CD8-positive, alpha-beta memory T cell (primary cell): Measurements from ENCODE around the gene NSMF. TPM values are rescaled to one million over a fixed set of nuclear protein-coding genes. Genes with fewer than 3 reads are reported as not detected.
A peak's percentile ranks its signal among the peaks of the same experiment; 100 is the strongest.

Experiments used
- CTCF ChIA-PET: fragments of 350-600 bp; sonication (Branson Sonifier 250); formaldehyde crosslinking; loops from one replicate; lab custom pipeline; 2021; ENCODE audit warnings: antibody characterized with exemption; lab: Charles Lee
- POLR2A ChIA-PET: fragments of 350-600 bp; sonication (Branson Sonifier 250); formaldehyde crosslinking; loops from one replicate; lab custom pipeline; 2021; ENCODE audit warnings: antibody characterized with exemption; lab: Charles Lee
- DNase-seq, 5 donors: peaks; one replicate each; pipeline versions ENCODE4 v3.0.0 to v3.0.0-alpha.2; 2020 to 2022; ENCODE audit warnings: mixed read lengths in 1 of 5
- H3K27ac ChIP-seq: one replicate; pipeline ENCODE4 v1.7.0; 2013; ENCODE audit warnings: low read depth, mild to moderate bottlenecking, low read length, moderate library complexity
- H3K27me3 ChIP-seq: 2 replicates; pipeline ENCODE4 v1.7.0; 2013; ENCODE audit warnings: low read length, mild to moderate bottlenecking; ENCODE audit not compliant: insufficient read depth, poor library complexity, severe bottlenecking
- H3K36me3 ChIP-seq: 2 replicates; pipeline ENCODE4 v1.7.0; 2013; ENCODE audit warnings: mild to moderate bottlenecking, low read length, moderate library complexity; ENCODE audit not compliant: insufficient read depth
- H3K4me1 ChIP-seq: 2 replicates; pipeline ENCODE4 v1.7.0; 2013; ENCODE audit warnings: mild to moderate bottlenecking, low read length, moderate library complexity; ENCODE audit not compliant: insufficient read depth
- H3K4me3 ChIP-seq: 2 replicates; pipeline ENCODE4 v1.7.0; 2013; ENCODE audit warnings: mild to moderate bottlenecking, low read length
- H3K9me3 ChIP-seq: 2 replicates; pipeline ENCODE4 v1.7.0; 2013; ENCODE audit warnings: mild to moderate bottlenecking, low read length
- H3K27ac Mint-ChIP-seq, 8 donors: one replicate each; pipeline ENCODE4 v1.8.0; 2020 to 2021; ENCODE audit warnings: mixed read lengths in 8 of 8, mild to moderate bottlenecking in 6 of 8, inconsistent platforms in 3 of 8, moderate library complexity in 3 of 8
- H3K27me3 Mint-ChIP-seq, 2 donors: one replicate each; pipeline ENCODE4 v1.8.0; 2020 to 2021; ENCODE audit warnings: mixed read lengths in 2 of 2, mild to moderate bottlenecking in 1 of 2, moderate library complexity in 1 of 2
- H3K36me3 Mint-ChIP-seq, 3 donors: one replicate each; pipeline ENCODE4 v1.8.0; 2020 to 2021; ENCODE audit warnings: mixed read lengths in 3 of 3, inconsistent platforms in 1 of 3, mild to moderate bottlenecking in 1 of 3
- H3K4me1 Mint-ChIP-seq, 3 donors: one replicate each; pipeline ENCODE4 v1.8.0; 2020 to 2021; ENCODE audit warnings: mixed read lengths in 3 of 3, inconsistent platforms in 1 of 3, mild to moderate bottlenecking in 1 of 3
- H3K4me3 Mint-ChIP-seq, 7 donors: one replicate each; pipeline ENCODE4 v1.8.0; 2020 to 2021; ENCODE audit warnings: mixed read lengths in 7 of 7, mild to moderate bottlenecking in 6 of 7, moderate library complexity in 4 of 7, inconsistent platforms in 2 of 7
- H3K9me3 Mint-ChIP-seq, 5 donors: one replicate each; pipeline ENCODE4 v1.8.0; 2020 to 2022; ENCODE audit warnings: mixed read lengths in 5 of 5, mild to moderate bottlenecking in 3 of 5, moderate library complexity in 2 of 5, inconsistent platforms in 1 of 5
- polyA plus RNA-seq: library from polyadenylated mRNA; unstranded; fragments of 300-500 nt; fragmentation: Illumina TruSeq; gene quantifications from one replicate; pipeline ENCODE4 v1.2.3, GENCODE V29; 2021
- total RNA-seq, 2 experiments: library from RNA; stranded (reverse); gene quantifications; one replicate each; pipeline ENCODE4 v1.2.3, GENCODE V29; 2021

The NSMF gene
- total and polyA plus RNA-seq, 3 experiments from 2014 or later = 15.4 to 42.8 (median 40.9) TPM

GRCh38 chr9:137447722-137448601 lies 11.2 kb downstream of the NSMF start:
- peaks cover 26 to 41% (median 36%) of the 10 kb centered on the region in 3 donors for H3K4me1 Mint-ChIP-seq
- peaks cover 7 to 16% of the 10 kb centered on the region in 2 donors for H3K27me3 Mint-ChIP-seq
- no peaks in the 10 kb centered on the region for H3K9me3 ChIP-seq
- no peaks in the 10 kb centered on the region for H3K36me3 ChIP-seq
- POLR2A ChIA-PET = no interaction called here
- no peaks in the 10 kb centered on the region for H3K27me3 ChIP-seq
- CTCF ChIA-PET = interaction anchor here (2.1 kb wide), 1 partner anchor 24 kb away, joined by 9 read pairs; the partner anchor contains the start of genes EXD3 and NOXA1
- peak overlapping the region in 1 of 8 donors; percentile 73 for H3K27ac Mint-ChIP-seq
- no peaks in the 10 kb centered on the region for H3K36me3 Mint-ChIP-seq
- no peak overlapping the region for H3K27ac ChIP-seq
- peak in 1 of 5 donors; percentile 42 for DNase-seq
- no peak overlapping the region for H3K4me3 Mint-ChIP-seq
- H3K4me3 ChIP-seq = no peak overlapping the region
- H3K4me1 ChIP-seq = peaks cover 43% of the 10 kb centered on the region
- H3K9me3 Mint-ChIP-seq = peaks cover 0 to 6% (median under 1%) of the 10 kb centered on the region in 5 donors

DNA sequence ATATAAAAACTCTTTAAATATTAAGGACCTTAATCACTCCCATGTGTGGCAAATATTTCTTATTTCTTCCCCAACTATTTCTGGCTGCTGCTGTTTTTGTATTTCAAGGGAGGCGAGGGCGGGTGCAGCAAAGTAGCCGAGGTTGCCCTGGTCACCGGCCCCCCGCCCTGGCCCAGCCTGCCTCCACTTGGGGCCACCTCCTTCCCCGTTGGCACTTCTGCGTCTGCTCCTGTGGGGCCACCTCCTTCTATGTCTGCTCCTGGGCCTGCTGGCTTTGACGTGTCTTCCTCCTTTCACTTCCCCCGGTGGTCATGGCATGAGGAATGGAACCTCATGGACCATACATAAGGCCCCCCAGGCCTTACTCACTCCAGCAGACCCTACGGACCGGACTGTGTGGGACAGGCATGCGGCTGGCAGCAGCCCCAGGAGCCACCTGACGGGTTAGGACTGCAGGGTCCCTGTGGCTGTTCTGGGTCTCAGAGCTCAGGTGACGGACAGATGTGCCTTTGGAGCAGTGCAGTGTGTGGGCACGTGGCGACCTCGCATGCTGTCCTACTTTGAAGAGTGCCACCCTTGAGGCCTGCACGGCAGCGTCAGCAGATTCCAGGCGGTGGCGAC lies 12.2 kb downstream of the NSMF start:
- CTCF ChIA-PET = interaction anchor here (0.7 to 2.1 kb wide), 3 partner anchors 10 to 24 kb away, joined by 4 to 9 read pairs (median 4); partner anchors contain the start of genes EXD3 and NOXA1
- peaks cover 0 to 6% (median 3%) of the 10 kb centered on the region in 5 donors for H3K9me3 Mint-ChIP-seq

GRCh38 chr9:137445930-137446431 lies 13.2 kb downstream of the NSMF start:
- peak in 1 of 5 donors; percentile 45 for DNase-seq
- Mint-ChIP-seq H3K27ac (peak overlapping the region in 1 of 8 donors; percentile 36), H3K4me3 (no peak overlapping the region), H3K36me3 (peaks cover 0 to 1% (median 0%) of the 10 kb centered on the region in 3 donors), H3K27me3 (peaks cover 16 to 26% of the 10 kb centered on the region in 2 donors), H3K4me1 (peaks cover 19 to 34% (median 29%) of the 10 kb centered on the region in 3 donors), H3K9me3 (peaks cover 0 to 8% (median 3%) of the 10 kb centered on the region in 5 donors)
- Histone ChIP-seq H3K27me3 (no peaks in the 10 kb centered on the region), H3K4me1 (peaks cover 28% of the 10 kb centered on the region), H3K36me3 (no peaks in the 10 kb centered on the region), H3K4me3 (no peak overlapping the region), H3K9me3 (no peaks in the 10 kb centered on the region), H3K27ac (no peak overlapping the region)
- CTCF ChIA-PET = interaction anchor here (0.7 to 1.5 kb wide), 3 partner anchors 11 to 23 kb away, joined by 4 to 6 read pairs (median 4); partner anchors contain the start of genes EXD3, NOXA1 and NSMF
- POLR2A ChIA-PET = no interaction called here

More for the DNA sequence above, 12.2 kb downstream of the NSMF start:
- DNase-seq = peak in 1 of 5 donors; percentile 43
- H3K4me3 Mint-ChIP-seq = peak overlapping the region in 3 of 7 donors; percentile 35 to 65 (median 46)
- H3K9me3 ChIP-seq = no peaks in the 10 kb centered on the region
- H3K27ac Mint-ChIP-seq = peak overlapping the region in 2 of 8 donors; percentile 29 to 36
- H3K27me3 ChIP-seq = no peaks in the 10 kb centered on the region
- H3K27me3 Mint-ChIP-seq = peaks cover 15 to 23% of the 10 kb centered on the region in 2 donors
- H3K27ac ChIP-seq = no peak overlapping the region
- H3K4me1 ChIP-seq = peaks cover 33% of the 10 kb centered on the region
- POLR2A ChIA-PET = no interaction called here
- no peaks in the 10 kb centered on the region for H3K36me3 ChIP-seq
- peaks cover 21 to 38% (median 29%) of the 10 kb centered on the region in 3 donors for H3K4me1 Mint-ChIP-seq
- peaks cover 0 to under 1% (median 0%) of the 10 kb centered on the region in 3 donors for H3K36me3 Mint-ChIP-seq
- no peak overlapping the region for H3K4me3 ChIP-seq

GRCh38 chr9:137445275-137445807 lies 13.8 kb downstream of the NSMF start:
- H3K4me3 ChIP-seq = no peak overlapping the region
- Mint-ChIP-seq H3K9me3 (peaks cover 0 to 8% (median 3%) of the 10 kb centered on the region in 5 donors), H3K27me3 (peaks cover 16 to 26% of the 10 kb centered on the region in 2 donors), H3K4me3 (peak overlapping the region in 2 of 7 donors; percentile 10 to 41), H3K27ac (peak overlapping the region in 4 of 8 donors; percentile 18 to 81 (median 52)), H3K36me3 (peaks cover 0 to 1% (median 0%) of the 10 kb centered on the region in 3 donors), H3K4me1 (peaks cover 17 to 27% (median 25%) of the 10 kb centered on the region in 3 donors)
- no peaks in the 10 kb centered on the region for H3K27me3 ChIP-seq
- H3K9me3 ChIP-seq = no peaks in the 10 kb centered on the region
- no peak overlapping the region for H3K27ac ChIP-seq
- POLR2A ChIA-PET = no interaction called here
- CTCF ChIA-PET = interaction anchor here (1.3 to 1.5 kb wide), 3 partner anchors 12 to 18 kb away, joined by 4 to 6 read pairs (median 4); partner anchors contain the start of gene NSMF
- no peaks in the 10 kb centered on the region for H3K36me3 ChIP-seq
- DNase-seq = peak; percentile 71 to 88 (median 76)
- peaks cover 22% of the 10 kb centered on the region for H3K4me1 ChIP-seq

DNA sequence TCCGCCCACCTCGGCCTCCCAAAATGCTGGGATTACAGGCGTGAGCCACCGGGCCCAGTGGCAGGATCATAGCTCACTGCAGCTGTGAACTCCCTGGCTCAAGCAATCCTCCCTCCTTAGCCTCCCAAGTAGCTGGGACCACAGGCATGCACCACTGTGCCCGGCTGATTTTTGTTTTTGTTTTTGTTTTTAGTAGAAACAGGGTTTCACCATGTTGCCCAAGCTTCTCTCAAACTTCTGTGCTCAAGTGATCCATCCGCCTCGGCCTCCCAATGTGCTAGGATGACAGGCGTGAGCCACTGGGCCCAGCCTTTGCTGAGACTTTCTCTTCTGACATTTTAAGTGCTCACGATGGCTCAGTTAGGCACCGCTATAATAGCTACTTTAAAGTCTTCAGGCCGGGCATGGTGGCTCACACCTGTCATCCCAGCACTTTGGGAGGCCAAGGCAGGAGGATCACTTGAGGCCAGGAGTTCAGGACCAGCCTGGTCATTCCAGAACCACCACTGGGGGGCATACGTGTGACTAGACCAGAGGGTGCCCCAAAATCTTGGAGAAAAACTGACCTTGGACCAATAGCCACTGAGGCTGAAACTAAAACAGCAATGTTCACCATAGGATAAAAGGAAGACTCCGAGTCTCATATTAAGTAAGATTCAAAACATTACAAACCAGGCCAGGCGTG lies 14.9 kb downstream of the NSMF start:
- Mint-ChIP-seq H3K36me3 (peaks cover 0 to 1% (median 0%) of the 10 kb centered on the region in 3 donors), H3K4me1 (peaks cover 14 to 23% (median 22%) of the 10 kb centered on the region in 3 donors), H3K27ac (no peak overlapping the region), H3K4me3 (no peak overlapping the region), H3K27me3 (peaks cover 17 to 29% of the 10 kb centered on the region in 2 donors), H3K9me3 (peaks cover 0 to 5% (median 3%) of the 10 kb centered on the region in 5 donors)
- peak in 1 of 5 donors; percentile 36 for DNase-seq
- H3K36me3 ChIP-seq = no peaks in the 10 kb centered on the region
- no peak overlapping the region for H3K27ac ChIP-seq
- no peaks in the 10 kb centered on the region for H3K9me3 ChIP-seq
- peaks cover 13% of the 10 kb centered on the region for H3K4me1 ChIP-seq
- ChIA-PET CTCF (interaction anchor here (1.1 to 1.5 kb wide), 5 partner anchors 9 to 142 kb away, joined by 3 to 7 read pairs (median 4); partner anchors contain the start of genes EXD3, NOXA1 and NRARP), POLR2A (no interaction called here)
- no peaks in the 10 kb centered on the region for H3K27me3 ChIP-seq
- H3K4me3 ChIP-seq = no peak overlapping the region

DNA sequence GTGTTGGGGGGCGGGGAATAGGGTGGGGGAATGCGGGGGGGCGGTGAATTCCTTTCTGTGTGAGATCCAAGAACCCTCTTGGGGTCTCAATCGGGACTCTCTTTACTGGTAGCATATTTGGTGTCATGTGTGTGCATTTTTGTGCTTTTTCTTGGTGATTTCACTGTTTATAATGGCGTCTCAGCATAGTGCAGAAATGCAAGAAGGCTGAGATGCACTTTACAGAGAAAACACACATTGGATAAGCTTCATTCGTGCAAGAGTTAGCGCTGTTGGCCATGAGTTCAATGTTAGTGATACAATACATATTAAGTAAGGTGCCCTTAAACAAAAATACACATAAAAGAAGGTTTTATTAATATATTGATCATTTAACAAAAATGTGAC lies 17.2 kb downstream of the NSMF start:
- peak overlapping the region in 5 of 7 donors; percentile 54 to 81 (median 64) for H3K4me3 Mint-ChIP-seq
- H3K4me3 ChIP-seq = no peak overlapping the region
- H3K27ac Mint-ChIP-seq = peak overlapping the region in 2 of 8 donors; percentile 30 to 39
- peaks cover 0 to 1% (median 0%) of the 10 kb centered on the region in 3 donors for H3K36me3 Mint-ChIP-seq
- no peaks in the 10 kb centered on the region for H3K9me3 ChIP-seq
- peaks cover 13% of the 10 kb centered on the region for H3K4me1 ChIP-seq
- no peaks in the 10 kb centered on the region for H3K27me3 ChIP-seq
- H3K4me1 Mint-ChIP-seq = peaks cover 9 to 18% (median 16%) of the 10 kb centered on the region in 3 donors
- peaks cover 0 to 5% (median 3%) of the 10 kb centered on the region in 5 donors for H3K9me3 Mint-ChIP-seq
- CTCF ChIA-PET = interaction anchor here (1.4 kb wide), 1 partner anchor 19 kb away, joined by 3 read pairs; the partner anchor contains the start of gene EXD3
- POLR2A ChIA-PET = interaction anchor here (1.1 kb wide), 1 partner anchor 17 kb away, joined by 4 read pairs; the partner anchor contains the start of gene NSMF
- no peak for DNase-seq
- no peaks in the 10 kb centered on the region for H3K36me3 ChIP-seq
- H3K27me3 Mint-ChIP-seq = peaks cover 18 to 30% of the 10 kb centered on the region in 2 donors
- H3K27ac ChIP-seq = no peak overlapping the region
